ENCODE measurements around the gene RNF43.

The RNF43 gene

GRCh38 chr17:58383892-58384462, 33.4 kb downstream of the RNF43 start:
- H4K20me1 ChIP-seq (ENCODE audit: control insufficient read depth, insufficient read depth, low read depth, low read length): no peaks in the 10 kb centered on the region
- no peaks in the 10 kb centered on the region for H3K9me2 ChIP-seq (replicated peaks; ENCODE audit: control insufficient read depth, low read length)
- TF ChIP-seq EZH2phosphoT487 (IDR thresholded peaks at IDR 0.05; ENCODE audit: borderline replicate concordance, low read length) (no peak), CTCF (IDR thresholded peaks at IDR 0.05; ENCODE audit: low read depth, low read length, poor library complexity, severe bottlenecking) (no peak)
- H3K36me3 ChIP-seq (ENCODE audit: control insufficient read depth, low read length): no peaks in the 10 kb centered on the region
- H3K27me3 ChIP-seq (ENCODE audit: control insufficient read depth, low read length): no peaks in the 10 kb centered on the region
- H3F3A ChIP-seq (ENCODE audit: control insufficient read depth, insufficient read depth): no peaks in the 10 kb centered on the region
- H3K79me2 ChIP-seq (ENCODE audit: control insufficient read depth, low read length): no peaks in the 10 kb centered on the region
- no peak overlapping the region for H3K4me3 ChIP-seq (ENCODE audit: low read length)
- peaks cover 13% of the 10 kb centered on the region for H3K4me1 ChIP-seq (ENCODE audit: control insufficient read depth, low read length)
- no peaks in the 10 kb centered on the region for H3K9me3 ChIP-seq (ENCODE audit: control insufficient read depth, insufficient read depth, low read length)
- no peak overlapping the region for H3K27ac ChIP-seq (ENCODE audit: low read depth, low read length)
- H3K4me2 ChIP-seq (ENCODE audit: low read length): no peak overlapping the region

GRCh38 chr17:58382872-58383242, 34.5 kb downstream of the RNF43 start:
- Histone ChIP-seq H3F3A (ENCODE audit: control insufficient read depth, insufficient read depth) (no peaks in the 10 kb centered on the region), H4K20me1 (ENCODE audit: control insufficient read depth, insufficient read depth, low read depth, low read length) (no peaks in the 10 kb centered on the region), H3K4me2 (ENCODE audit: low read length) (0 out of 2 replicates have a peak overlapping the region, but pooled peaks have one; percentile 28), H3K4me1 (ENCODE audit: control insufficient read depth, low read length) (peaks cover 13% of the 10 kb centered on the region), H3K27ac (ENCODE audit: low read depth, low read length) (no peak overlapping the region), H3K4me3 (ENCODE audit: low read length) (no peak overlapping the region), H3K27me3 (ENCODE audit: control insufficient read depth, low read length) (no peaks in the 10 kb centered on the region), H3K36me3 (ENCODE audit: control insufficient read depth, low read length) (no peaks in the 10 kb centered on the region), H3K9me2 (replicated peaks; ENCODE audit: control insufficient read depth, low read length) (no peaks in the 10 kb centered on the region), H3K9me3 (ENCODE audit: control insufficient read depth, insufficient read depth, low read length) (no peaks in the 10 kb centered on the region), H3K79me2 (ENCODE audit: control insufficient read depth, low read length) (no peaks in the 10 kb centered on the region)
- TF ChIP-seq EZH2phosphoT487 (IDR thresholded peaks at IDR 0.05; ENCODE audit: borderline replicate concordance, low read length) (no peak), CTCF (IDR thresholded peaks at IDR 0.05; ENCODE audit: low read depth, low read length, poor library complexity, severe bottlenecking) (no peak)

- H3K9me2 ChIP-seq (replicated peaks; ENCODE audit: control insufficient read depth, low read length): no peaks in the 10 kb centered on the region
- H3F3A ChIP-seq (ENCODE audit: control insufficient read depth, insufficient read depth): no peaks in the 10 kb centered on the region
- no peaks in the 10 kb centered on the region for H3K79me2 ChIP-seq (ENCODE audit: control insufficient read depth, low read length)
- H4K20me1 ChIP-seq (ENCODE audit: control insufficient read depth, insufficient read depth, low read depth, low read length): no peaks in the 10 kb centered on the region
- H3K36me3 ChIP-seq (ENCODE audit: control insufficient read depth, low read length): no peaks in the 10 kb centered on the region
- H3K4me3 ChIP-seq (ENCODE audit: low read length): no peak overlapping the region
- TF ChIP-seq CTCF (IDR thresholded peaks at IDR 0.05; ENCODE audit: low read depth, low read length, poor library complexity, severe bottlenecking): no peak
- TF ChIP-seq EZH2phosphoT487 (IDR thresholded peaks at IDR 0.05; ENCODE audit: borderline replicate concordance, low read length): no peak
- no peak overlapping the region for H3K27ac ChIP-seq (ENCODE audit: low read depth, low read length)
- peak overlapping the region; percentile 28; the same call in 1 of the 2 replicates for H3K4me2 ChIP-seq (ENCODE audit: low read length)
- H3K4me1 ChIP-seq (ENCODE audit: control insufficient read depth, low read length): peaks cover 13% of the 10 kb centered on the region
- H3K27me3 ChIP-seq (ENCODE audit: control insufficient read depth, low read length): no peaks in the 10 kb centered on the region
- no peaks in the 10 kb centered on the region for H3K9me3 ChIP-seq (ENCODE audit: control insufficient read depth, insufficient read depth, low read length)
Observed at GRCh38 chr17:58382108-58382871, 35.0 kb downstream of the RNF43 start.

All from DOHH2 (cell line).